HG02678 (cell line): ENCODE results near the gene GNAL.

Source experiments
- ATAC-seq: cut with Tn5 transposase; IDR thresholded peaks from one replicate; pipeline ENCODE4 v1.9.1; 2021; ENCODE audit warnings: mild to moderate bottlenecking, moderate library complexity; ENCODE audit not compliant: unreplicated experiment

GNAL gene

DNA sequence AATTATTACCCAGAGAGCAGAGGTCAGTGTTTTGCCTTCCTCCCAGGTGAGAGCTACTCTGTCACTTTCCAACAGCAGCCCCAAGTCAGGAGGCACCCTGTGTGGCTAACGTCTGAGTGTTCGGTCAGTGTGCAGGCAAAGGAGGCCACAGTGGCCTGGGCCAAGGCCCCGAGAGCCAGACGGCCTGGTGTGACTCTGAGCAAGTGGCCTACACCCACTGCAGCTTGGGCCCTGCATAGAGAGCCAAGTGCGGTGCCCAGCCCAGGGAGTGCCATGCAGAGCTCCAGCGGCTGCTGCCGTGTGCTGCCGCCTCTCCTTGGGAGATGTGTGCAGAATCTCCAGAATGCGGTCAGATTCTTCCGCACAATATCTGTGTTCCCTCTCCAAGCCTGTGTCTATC lies 70.4 kb downstream of the GNAL start:
- ATAC-seq, result no peak

DNA sequence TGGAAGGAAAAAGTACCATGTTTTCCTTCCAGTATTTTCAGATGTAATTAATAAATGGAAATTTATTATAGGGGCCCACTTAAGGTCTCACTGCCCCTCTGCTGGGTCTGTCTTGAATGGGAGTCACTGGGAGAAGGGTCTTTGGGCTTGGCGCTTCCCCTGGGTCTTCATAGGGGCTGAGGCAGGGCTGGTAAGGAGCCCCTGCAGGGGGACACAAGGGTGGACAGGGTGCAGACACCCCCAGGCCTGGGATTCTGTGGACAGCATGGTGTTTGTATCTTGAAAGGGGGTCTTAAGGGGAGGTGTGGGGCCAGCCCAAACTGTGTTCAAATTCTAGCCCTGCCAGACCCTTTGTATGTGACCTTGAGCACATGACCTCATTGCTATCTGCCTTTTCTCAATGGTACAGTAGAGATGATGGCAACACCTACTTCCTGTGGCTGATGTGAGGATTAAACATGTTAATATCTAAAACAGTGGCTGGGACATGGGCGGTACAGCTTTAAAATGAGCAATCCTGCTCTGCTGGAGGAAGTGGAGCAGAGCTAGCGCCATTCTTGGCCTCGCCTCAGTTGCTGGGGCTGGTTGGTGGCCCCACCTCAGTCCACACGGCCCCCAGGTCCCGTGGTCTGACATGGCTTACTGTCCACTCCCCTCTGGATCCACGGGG lies 71.6 kb downstream of the GNAL start:
- ATAC-seq, result no peak

GRCh38 chr18:11761553-11761952 lies 72.5 kb downstream of the GNAL start:
- ATAC-seq, result no peak

DNA sequence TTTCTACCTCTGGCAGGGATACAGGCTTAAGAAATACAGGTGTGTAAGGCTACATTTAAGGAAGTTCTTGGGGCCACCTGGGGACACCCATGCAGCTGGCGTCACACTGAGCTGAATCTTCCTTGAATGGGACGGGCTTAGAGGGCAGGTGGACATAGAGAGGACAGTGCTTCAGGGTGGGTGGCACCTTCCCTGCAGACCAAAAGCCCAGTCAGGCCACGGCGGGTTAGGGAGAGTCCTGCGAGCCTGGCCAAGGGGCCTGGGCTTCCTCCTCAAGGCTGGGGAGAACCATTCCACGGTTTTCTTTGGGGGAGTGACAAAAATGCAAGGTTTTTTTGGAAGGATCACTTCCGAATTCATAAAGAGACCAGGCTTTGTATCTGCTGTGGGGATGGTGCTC lies 73.4 kb downstream of the GNAL start:
- ATAC-seq, result no peak

GRCh38 chr18:11767329-11767728 lies 78.3 kb downstream of the GNAL start:
- ATAC-seq, result no peak

DNA sequence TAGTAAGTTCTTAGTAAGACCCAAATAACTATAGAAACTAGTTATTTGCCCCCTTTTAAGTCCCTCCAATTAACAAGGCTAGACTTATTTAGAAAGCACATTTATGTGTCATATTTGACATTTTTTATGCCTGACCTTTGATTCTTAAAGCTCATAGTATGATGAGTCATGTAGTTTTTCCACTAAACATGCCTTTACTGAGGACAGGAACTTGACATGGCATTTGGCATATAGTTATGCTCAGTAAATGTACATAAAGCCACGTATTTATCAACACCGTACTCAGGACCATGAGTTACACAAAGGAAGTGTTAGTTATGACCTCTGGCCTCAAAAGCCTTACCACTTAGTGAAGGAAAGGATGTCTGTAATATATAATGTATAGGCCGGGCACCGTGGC lies 78.9 kb downstream of the GNAL start:
- no peak for ATAC-seq

GRCh38 chr18:11775436-11776174 lies 86.5 kb downstream of the GNAL start:
- no peak for ATAC-seq

DNA sequence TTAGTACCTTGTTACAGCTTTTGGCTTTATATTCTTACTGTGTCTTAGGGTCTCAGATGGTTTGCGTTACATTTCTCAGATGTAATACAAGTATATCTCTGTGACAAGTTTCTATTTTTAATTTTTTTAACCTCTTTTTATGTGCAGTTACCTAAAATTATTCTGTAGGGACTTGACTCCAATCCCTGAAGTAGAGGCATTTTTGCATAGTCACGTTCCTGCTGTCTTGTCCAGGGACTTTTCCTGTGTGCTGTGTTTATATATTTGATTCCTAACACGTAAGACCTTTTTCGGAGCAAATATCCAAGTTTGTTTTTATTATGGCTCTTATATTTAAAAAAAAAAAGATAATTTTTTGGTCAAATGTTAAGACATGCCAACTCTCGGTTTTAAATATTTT lies 91.0 kb downstream of the GNAL start:
- ATAC-seq, result no peak

- no peak for ATAC-seq
Measured at GRCh38 chr18:11783716-11784331, 94.8 kb downstream of the GNAL start.

DNA sequence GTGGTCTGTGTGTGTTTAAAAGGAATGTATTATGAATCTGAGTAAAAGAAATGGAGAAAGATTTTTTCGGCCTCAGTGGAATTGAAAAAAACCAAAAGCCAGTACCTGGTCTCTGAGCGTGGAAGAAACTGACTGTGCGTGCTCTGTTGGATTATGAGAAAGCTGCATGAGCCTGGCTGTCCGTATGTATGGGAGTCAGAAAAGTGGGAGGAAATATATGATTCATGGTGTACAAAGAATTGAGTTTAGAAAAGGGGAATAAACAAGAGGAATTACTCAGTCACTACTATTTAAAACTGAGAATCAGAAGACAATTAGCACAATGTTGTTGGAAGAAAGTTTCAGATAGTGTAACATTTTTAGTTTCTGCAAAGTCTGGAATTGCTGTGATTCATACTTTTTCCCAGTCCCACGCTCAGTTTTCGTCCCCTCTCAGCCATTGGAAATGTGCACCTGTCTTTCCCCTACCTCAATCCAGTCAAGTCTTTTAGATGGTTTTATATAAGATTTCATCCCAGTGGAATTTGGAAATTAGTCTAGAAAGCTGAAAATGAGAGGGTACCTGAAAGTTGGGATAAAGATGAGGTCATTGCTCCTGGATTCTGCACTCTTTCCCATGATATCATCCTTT lies 95.7 kb downstream of the GNAL start:
- ATAC-seq, result no peak

- ATAC-seq, result no peak
Measured at GRCh38 chr18:11785444-11786055, 96.5 kb downstream of the GNAL start.

DNA sequence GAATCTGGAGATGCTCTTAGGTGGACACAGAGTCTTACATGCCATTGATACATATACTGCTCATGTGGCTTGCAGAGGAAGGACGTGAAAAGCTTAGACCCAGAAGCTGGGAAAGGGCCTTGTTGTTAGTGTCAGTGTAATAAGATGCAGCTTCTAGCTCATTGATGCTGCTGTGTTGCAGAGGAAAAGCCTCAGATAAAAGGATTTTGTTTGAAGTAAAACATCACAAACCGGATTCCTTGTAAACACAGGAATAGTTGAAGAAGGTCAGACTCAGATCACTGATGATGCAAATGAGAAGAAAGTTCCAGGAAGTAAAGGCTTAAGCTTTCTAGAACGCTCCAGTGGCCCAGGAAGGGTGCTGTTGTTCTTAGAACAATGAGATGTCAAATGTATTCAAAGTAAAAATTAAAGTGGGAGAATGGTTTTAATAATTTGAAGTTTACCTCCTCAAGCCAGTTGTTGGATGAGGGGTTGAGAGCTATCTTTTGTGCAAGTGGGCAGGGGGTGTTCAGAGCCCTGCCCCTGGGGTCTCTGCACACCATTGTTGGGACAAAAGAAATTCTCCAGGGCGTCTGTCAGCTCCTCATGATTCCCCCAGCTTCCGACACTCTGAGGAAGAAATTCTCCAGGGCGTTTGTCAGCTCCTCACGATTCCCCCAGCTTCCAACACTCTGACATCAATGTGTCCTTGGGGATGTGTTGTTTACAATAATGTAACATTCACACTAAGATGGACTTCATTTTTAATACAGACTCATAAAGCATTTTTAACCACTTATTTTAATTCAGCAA lies 100.8 kb downstream of the GNAL start:
- ATAC-seq, result no peak

DNA sequence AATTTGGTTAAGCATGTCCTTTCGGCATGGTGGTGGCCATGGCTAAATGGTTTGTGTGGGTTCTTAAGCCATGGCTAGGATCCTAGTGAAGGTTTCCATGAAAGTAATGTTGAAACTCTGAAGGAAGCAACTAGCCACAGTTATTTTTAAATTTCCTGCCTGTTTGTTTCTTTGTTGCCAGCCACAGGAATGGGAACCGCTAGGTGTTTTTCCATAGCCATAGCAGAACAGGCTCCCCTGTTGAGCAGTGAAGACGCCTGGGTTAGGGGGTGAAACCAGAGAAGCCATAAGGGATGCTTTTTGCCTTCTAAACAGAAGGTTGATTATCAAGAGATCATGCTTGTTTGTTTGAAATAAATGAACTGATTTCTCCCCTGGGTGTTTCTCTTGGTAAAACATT lies 102.1 kb downstream of the GNAL start:
- ATAC-seq, result no peak

DNA sequence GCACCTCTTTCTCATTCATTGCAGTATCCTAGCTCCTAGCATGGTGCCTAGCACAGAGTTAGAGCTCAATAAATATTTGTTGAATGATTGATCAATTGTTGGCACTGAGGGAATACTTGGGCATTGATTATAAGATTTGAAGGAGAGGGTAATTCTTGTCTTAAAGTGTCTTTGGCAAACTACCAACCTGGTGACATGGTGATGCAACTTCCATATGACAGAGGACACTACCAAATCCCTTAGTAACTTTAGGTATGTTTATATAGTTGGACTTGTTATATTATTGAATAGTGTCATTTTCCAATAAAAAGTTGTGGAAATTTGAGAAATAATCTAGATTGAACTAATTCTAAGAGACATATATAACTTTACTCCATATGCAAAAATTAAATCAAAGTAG lies 103.6 kb downstream of the GNAL start:
- ATAC-seq, result no peak

- no peak for ATAC-seq
Measured at GRCh38 chr18:11794195-11794594, 105.1 kb downstream of the GNAL start.

DNA sequence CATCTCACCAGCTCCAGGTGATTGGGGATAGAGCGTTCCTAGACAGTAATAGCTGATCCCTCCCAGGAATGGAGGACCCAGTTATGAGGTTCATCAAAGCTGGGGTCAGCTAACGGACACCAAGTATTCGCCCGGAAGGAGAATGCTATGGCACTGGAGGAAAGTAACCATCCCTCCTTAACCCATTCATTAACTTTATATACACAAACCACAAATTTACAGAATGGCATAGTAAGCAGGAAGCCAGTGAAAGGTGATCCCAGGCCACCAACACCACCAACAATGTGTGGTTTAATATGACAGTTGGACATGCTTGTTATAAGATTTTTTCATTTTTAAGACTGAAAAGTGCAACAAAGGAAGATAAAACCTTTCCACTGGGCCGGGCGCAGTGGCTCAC lies 106.9 kb downstream of the GNAL start:
- ATAC-seq, result no peak

- ATAC-seq, result no peak
Measured at GRCh38 chr18:11798271-11798670, 109.2 kb downstream of the GNAL start.

- no peak for ATAC-seq
Measured at GRCh38 chr18:11799066-11799465, 110.0 kb downstream of the GNAL start.

DNA sequence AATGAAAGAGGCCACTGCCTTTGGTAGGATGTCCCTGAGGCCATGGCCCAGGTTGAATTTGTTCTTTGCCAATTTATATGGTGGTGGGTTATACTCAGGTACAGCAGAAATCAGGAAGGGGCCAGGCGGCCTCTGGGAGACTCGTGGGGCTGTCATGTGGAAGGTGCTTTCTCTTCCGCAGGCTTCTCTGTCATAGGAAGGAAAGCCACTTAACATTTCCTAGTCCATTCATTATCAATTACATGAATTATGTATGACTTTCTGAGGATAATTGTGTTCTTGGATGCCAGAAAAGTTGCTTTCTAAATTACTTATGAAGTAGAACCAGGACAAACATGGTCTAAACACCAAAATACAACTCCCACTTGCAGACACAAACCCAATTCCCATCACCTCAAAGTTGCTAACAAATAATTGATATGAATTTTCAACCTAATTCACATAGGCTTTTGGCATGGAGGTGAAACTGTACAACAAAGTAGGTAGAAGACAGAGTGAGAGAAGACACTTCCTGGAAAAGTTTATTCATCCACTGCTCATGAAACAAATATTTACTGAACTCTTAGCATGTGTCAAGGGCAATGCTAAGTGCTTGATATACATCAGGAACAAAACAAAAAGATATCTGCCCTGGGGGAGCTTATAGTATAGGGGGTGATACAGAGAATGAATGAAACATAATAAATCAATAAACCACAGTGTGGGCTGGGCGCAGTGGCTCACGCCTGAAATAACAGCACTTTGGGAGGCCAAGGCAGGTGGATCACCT lies 111.7 kb downstream of the GNAL start:
- ATAC-seq, result no peak

DNA sequence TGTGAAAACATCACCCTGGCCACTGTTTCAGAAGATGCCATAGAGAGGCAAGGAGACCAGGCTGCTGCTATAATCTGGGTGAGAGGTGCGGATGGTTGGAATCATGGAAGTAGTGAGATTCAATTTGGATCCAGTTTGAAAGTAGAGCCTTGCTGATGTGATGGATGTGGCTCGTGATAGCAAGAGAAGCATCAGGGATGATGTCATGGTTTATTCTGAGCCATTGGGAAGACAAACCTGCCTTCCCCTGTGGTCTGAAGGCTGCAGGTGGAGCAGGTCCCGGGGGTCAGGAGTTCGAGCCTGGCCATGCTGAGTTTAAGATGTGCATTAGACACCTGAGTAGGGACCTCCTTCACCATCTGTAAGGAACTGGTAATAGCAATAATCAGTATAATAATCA lies 112.5 kb downstream of the GNAL start:
- ATAC-seq, result no peak
